Keratinocyte (primary cell): ENCODE measurements around the gene PLAAT3. TPM values are rescaled to one million over a fixed set of nuclear protein-coding genes. Genes with fewer than 3 reads are reported as not detected.

Experiments
- DNase-seq: peaks from one replicate; pipeline ENCODE4 v3.0.0-alpha.2; 2011; ENCODE audit warnings: low read depth, missing footprints, low spot score
- FAIRE-seq: peaks from 2 replicates; lab custom pipeline; 2011; peaks lifted over from hg19 to GRCh38; lab: Jason Lieb, UNC
- H2AFZ ChIP-seq: 2 replicates; pipeline ENCODE4 v1.6.0; 2012; ENCODE audit warnings: low read length, control low read depth, inconsistent platforms; ENCODE audit not compliant: control insufficient read depth
- H3K27ac ChIP-seq: 2 replicates; pipeline ENCODE4 v1.5.1; 2011; ENCODE audit warnings: low read length; ENCODE audit not compliant: control insufficient read depth, insufficient read depth
- H3K27me3 ChIP-seq: 3 replicates; pipeline ENCODE4 v1.6.0; 2011; ENCODE audit warnings: low read length; ENCODE audit not compliant: control insufficient read depth, insufficient read depth; ENCODE audit errors: extremely low read depth
- H3K36me3 ChIP-seq, 2 experiments: 2 replicates in 1 of 2; 3 replicates in 1 of 2; pipeline ENCODE4 v1.5.1; 2011; ENCODE audit warnings: low read length in 2 of 2, mild to moderate bottlenecking in 1 of 2; ENCODE audit not compliant: control insufficient read depth in 2 of 2, insufficient read depth in 2 of 2; ENCODE audit errors: extremely low read depth in 1 of 2
- H3K4me1 ChIP-seq: 3 replicates; pipeline ENCODE4 v1.5.1; 2011; ENCODE audit warnings: low read length; ENCODE audit not compliant: control insufficient read depth, insufficient read depth; ENCODE audit errors: extremely low read depth
- H3K4me2 ChIP-seq: 3 replicates; pipeline ENCODE4 v1.6.0; 2011; ENCODE audit warnings: low read depth, low read length; ENCODE audit not compliant: control insufficient read depth, insufficient read depth; ENCODE audit errors: extremely low read depth
- H3K4me3 ChIP-seq, 3 experiments: fragments of 200-600 bp in 1 of 3; sonication (generic) in 1 of 3; 2 replicates in 2 of 3; 3 replicates in 1 of 3; pipeline ENCODE4 v1.5.1; 2011 to 2016; ENCODE audit warnings: low read length in 3 of 3, mild to moderate bottlenecking in 3 of 3, control low read depth in 2 of 3, inconsistent platforms in 1 of 3, low read depth in 1 of 3, mixed read lengths in 1 of 3, mixed run types in 1 of 3, moderate library complexity in 1 of 3; ENCODE audit not compliant: control insufficient read depth in 2 of 3, insufficient read depth in 2 of 3; ENCODE audit errors: extremely low read depth in 1 of 3
- H3K79me2 ChIP-seq: 2 replicates; pipeline ENCODE4 v1.6.0; 2012; ENCODE audit warnings: low read length; ENCODE audit not compliant: control insufficient read depth, insufficient read depth
- H3K9ac ChIP-seq: 3 replicates; pipeline ENCODE4 v1.6.0; 2011; ENCODE audit warnings: low read length; ENCODE audit not compliant: control insufficient read depth, insufficient read depth; ENCODE audit errors: extremely low read depth
- H3K9me1 ChIP-seq: 3 replicates; pipeline ENCODE4 v1.6.0; 2011; ENCODE audit warnings: low read length; ENCODE audit not compliant: control insufficient read depth, insufficient read depth; ENCODE audit errors: extremely low read depth
- H3K9me3 ChIP-seq: 2 replicates; pipeline ENCODE4 v1.5.1; 2012; ENCODE audit warnings: low read depth, low read length; ENCODE audit not compliant: control insufficient read depth
- H4K20me1 ChIP-seq: 3 replicates; pipeline ENCODE4 v1.6.0; 2011; ENCODE audit warnings: low read length; ENCODE audit not compliant: control insufficient read depth, insufficient read depth; ENCODE audit errors: extremely low read depth
- EZH2 ChIP-seq: IDR thresholded peaks from one replicate; pipeline ENCODE4 v1.6.1; 2012; ENCODE audit warnings: inconsistent platforms, mild to moderate bottlenecking, low read length, moderate library complexity
- dilution Hi-C: fragments of 300-500 bp; cut with MboI; formaldehyde crosslinking; loops from one replicate; pipeline ENCODE4 v1.7.0; 2020; ENCODE audit warnings: low sequenced_read_pairs; ENCODE audit not compliant: extremely low pct_ligation_motif_present
- polyA plus RNA-seq, 5 experiments: library from polyadenylated mRNA; depleted of rRNA in 3 of 5; stranded (reverse) in 3 of 5; stranded (forward) in 1 of 5; unstranded in 1 of 5; fragments of >200 nt; gene quantifications; 1 replicate in 1 of 5; 2 replicates in 3 of 5; 3 replicates in 1 of 5; pipeline versions ENCODE4 v1.2.1 to v1.2.3, GENCODE V29; 2011 to 2012; ENCODE audit warnings: missing spikeins in 2 of 5, low read depth in 1 of 5, low replicate concordance in 1 of 5
- TF ChIP-seq, protein P1 (sequence below), 3 experiments: IDR thresholded peaks in 1 of 3; conservative IDR thresholded peaks in 1 of 3; optimal IDR thresholded peaks in 1 of 3; 2 replicates in 2 of 3; 3 replicates in 1 of 3; pipeline versions ENCODE3 to v1.5.1; 2011; ENCODE audit warnings: low read length in 3 of 3, mild to moderate bottlenecking in 3 of 3, moderate library complexity in 2 of 3, control low read depth in 1 of 3, inconsistent platforms in 1 of 3; ENCODE audit not compliant: insufficient read depth in 2 of 3; ENCODE audit errors: extremely low read depth in 1 of 3

The PLAAT3 gene
- polyA plus RNA-seq, 1 donor (not counting 4 experiments of a cell fraction or from before 2014, with no cell fraction given) = 0.20 TPM

DNA sequence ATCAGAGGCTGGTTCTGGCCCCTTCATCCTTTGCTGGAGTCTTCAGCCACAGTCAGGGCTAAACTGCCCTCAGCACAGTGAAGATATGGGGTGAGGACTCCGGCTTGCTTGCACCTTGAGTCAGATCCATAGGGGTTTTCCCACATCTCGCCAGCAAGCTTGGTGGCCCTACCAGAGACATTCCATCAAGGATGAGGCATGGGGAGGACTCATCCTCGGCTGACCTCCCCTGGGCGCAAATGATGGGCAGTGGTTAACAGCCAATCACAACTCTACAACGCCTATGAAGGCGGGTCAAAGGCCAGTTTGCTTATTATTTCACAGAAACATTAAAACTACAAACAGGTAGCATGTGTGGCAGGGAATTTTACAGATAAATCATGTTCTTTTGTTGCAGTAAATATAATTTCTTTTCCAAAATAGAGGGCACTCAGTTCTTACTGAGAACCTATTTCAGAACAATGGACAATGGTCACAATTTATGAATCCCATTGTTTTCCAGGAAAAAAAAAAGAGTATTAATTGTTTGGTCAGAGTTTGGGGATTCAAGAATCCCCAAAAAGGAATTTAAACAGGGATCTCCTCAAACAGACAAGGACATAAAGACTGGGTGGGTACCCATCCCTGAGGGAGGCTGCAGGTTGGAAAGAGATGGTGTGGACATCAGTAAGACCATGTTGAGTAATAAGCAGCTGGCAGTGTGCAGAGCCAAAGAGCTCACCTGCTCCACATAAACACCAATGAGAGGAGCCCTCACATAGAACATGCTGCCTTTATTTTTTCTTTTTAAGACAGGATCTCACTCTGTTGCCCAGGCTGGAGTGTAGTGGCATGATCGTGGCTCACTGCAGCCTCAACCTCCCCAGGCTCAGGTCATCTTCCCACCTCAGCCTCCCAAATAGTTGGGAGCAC lies 14.8 kb downstream of the PLAAT3 start:
- peak; percentile 61 for DNase-seq
- no peak overlapping the region for H3K27ac ChIP-seq
- H3K9ac ChIP-seq = no peak overlapping the region
- H2AFZ ChIP-seq = no peak overlapping the region
- H3K4me1 ChIP-seq = no peaks in the 10 kb centered on the region
- H3K79me2 ChIP-seq = no peaks in the 10 kb centered on the region
- FAIRE-seq = no peak
- no peaks in the 10 kb centered on the region for H3K36me3 ChIP-seq
- no peaks in the 10 kb centered on the region for H3K9me1 ChIP-seq
- no peak overlapping the region for H3K4me3 ChIP-seq
- TF ChIP-seq EZH2 = no peak
- TF ChIP-seq, protein P1, sequence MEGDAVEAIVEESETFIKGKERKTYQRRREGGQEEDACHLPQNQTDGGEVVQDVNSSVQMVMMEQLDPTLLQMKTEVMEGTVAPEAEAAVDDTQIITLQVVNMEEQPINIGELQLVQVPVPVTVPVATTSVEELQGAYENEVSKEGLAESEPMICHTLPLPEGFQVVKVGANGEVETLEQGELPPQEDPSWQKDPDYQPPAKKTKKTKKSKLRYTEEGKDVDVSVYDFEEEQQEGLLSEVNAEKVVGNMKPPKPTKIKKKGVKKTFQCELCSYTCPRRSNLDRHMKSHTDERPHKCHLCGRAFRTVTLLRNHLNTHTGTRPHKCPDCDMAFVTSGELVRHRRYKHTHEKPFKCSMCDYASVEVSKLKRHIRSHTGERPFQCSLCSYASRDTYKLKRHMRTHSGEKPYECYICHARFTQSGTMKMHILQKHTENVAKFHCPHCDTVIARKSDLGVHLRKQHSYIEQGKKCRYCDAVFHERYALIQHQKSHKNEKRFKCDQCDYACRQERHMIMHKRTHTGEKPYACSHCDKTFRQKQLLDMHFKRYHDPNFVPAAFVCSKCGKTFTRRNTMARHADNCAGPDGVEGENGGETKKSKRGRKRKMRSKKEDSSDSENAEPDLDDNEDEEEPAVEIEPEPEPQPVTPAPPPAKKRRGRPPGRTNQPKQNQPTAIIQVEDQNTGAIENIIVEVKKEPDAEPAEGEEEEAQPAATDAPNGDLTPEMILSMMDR (optimal IDR thresholded peaks at IDR 0.05 in 1 of 3, IDR thresholded peaks at IDR 0.05 in 1 of 3, conservative IDR thresholded peaks at IDR 0.05 in 1 of 3; ENCODE audit: extremely low read depth in 1 of 3, insufficient read depth in 2 of 3, low read length in 3 of 3) = no peak
- dilution Hi-C loops = no loop called here
- H3K9me3 ChIP-seq = no peaks in the 10 kb centered on the region
- H3K27me3 ChIP-seq = no peaks in the 10 kb centered on the region
- no peaks in the 10 kb centered on the region for H4K20me1 ChIP-seq
- H3K4me2 ChIP-seq = no peak overlapping the region

DNA sequence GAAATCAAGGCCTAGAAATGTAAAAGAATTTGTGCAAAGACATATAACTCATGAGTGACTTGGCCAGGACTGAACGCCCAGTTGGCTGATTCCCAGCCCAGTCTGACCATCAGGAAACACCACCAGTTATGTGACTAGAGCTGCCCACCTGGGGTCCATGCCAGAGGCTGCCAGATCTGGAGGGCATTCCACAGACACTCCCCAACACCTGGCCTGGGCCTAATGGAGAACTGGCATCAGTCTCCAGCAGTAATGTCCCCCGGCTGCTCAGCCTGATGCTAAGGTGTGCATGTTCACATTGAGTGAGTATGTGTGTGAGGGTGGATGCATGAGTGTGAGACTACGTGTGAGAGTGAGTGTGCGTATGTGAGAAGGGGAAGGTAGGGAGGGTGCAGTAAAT lies 15.7 kb downstream of the PLAAT3 start:
- Histone ChIP-seq H2AFZ (no peak overlapping the region), H3K9me3 (no peaks in the 10 kb centered on the region), H3K79me2 (no peaks in the 10 kb centered on the region), H4K20me1 (no peaks in the 10 kb centered on the region), H3K9me1 (no peaks in the 10 kb centered on the region), H3K36me3 (no peaks in the 10 kb centered on the region), H3K4me3 (no peak overlapping the region), H3K27ac (no peak overlapping the region), H3K27me3 (no peaks in the 10 kb centered on the region), H3K4me2 (no peak overlapping the region), H3K9ac (no peak overlapping the region), H3K4me1 (no peaks in the 10 kb centered on the region)
- dilution Hi-C loops = no loop called here
- DNase-seq (no peak), FAIRE-seq (no peak)
- no peak for TF ChIP-seq EZH2
- TF ChIP-seq, protein P1 (optimal IDR thresholded peaks at IDR 0.05 in 1 of 3, IDR thresholded peaks at IDR 0.05 in 1 of 3, conservative IDR thresholded peaks at IDR 0.05 in 1 of 3; ENCODE audit: extremely low read depth in 1 of 3, insufficient read depth in 2 of 3, low read length in 3 of 3) = no peak
